Measurements from ENCODE around the gene CCKAR.
"Not testable (repeated sequence)": the region's sequence is repeated elsewhere in the genome, so short reads cannot be mapped to it uniquely, and the experiment has no call there.

CCKAR gene

GRCh38 chr4:26490111-26490959, at the start of gene CCKAR:
Gene CCKAR, minus strand, starts transcription at chr4:26490484. Its CDS starts 217 bp downstream, at chr4:26490267.
- DNase-seq = no peak

DNA sequence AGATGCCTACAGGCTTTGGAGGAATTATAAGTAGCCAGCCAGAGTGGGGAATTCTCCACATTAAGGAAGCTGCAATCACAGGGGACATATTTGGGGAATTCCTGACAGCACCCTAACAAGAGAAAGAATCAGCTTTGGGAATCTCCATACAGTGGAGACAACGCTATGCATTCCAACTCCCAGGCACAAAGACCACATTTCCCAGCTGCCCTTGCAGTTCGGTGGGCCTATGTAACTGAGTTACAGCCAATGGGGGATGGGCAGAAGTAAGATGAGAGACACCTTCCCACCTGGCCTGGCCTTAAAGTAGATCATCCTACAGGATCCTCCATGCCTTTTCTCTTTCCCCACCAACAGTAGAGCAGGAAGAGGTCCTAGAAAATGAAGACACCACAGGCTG, 43.4 kb upstream of the CCKAR start:
- DNase-seq = no peak

GRCh38 chr4:26531491-26532116, 41.3 kb upstream of the CCKAR start:
- no peak for DNase-seq

- DNase-seq = no peak
Measured at GRCh38 chr4:26530099-26530498, 39.8 kb upstream of the CCKAR start.

- no peak for DNase-seq
Measured at GRCh38 chr4:26529479-26529878, 39.2 kb upstream of the CCKAR start.

- no peak for DNase-seq
Measured at GRCh38 chr4:26525771-26526150, 35.5 kb upstream of the CCKAR start.

- no peak for DNase-seq
Measured at GRCh38 chr4:26525136-26525770, 35.0 kb upstream of the CCKAR start.

DNA sequence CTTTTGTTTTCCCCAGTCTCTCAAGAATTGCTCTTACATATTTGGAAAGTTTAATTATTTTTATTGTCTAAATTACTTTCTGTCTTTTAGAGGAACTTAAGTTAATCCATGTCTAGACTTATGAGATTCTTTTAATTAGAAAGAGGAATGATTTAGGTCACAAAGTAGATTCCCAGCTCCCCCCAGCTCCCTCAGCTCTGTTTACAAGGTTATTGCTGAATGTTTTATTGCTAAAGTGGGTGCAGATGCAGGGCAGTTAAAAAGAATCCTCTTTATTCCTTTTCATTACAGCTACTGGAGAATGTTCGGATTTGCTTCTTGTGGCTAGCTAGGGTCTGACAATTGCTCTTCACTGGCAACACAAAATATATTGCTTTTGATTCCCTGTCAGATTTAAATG, 33.7 kb upstream of the CCKAR start:
- DNase-seq = no peak

GRCh38 chr4:26522478-26522877, 32.2 kb upstream of the CCKAR start:
- DNase-seq = no peak

DNA sequence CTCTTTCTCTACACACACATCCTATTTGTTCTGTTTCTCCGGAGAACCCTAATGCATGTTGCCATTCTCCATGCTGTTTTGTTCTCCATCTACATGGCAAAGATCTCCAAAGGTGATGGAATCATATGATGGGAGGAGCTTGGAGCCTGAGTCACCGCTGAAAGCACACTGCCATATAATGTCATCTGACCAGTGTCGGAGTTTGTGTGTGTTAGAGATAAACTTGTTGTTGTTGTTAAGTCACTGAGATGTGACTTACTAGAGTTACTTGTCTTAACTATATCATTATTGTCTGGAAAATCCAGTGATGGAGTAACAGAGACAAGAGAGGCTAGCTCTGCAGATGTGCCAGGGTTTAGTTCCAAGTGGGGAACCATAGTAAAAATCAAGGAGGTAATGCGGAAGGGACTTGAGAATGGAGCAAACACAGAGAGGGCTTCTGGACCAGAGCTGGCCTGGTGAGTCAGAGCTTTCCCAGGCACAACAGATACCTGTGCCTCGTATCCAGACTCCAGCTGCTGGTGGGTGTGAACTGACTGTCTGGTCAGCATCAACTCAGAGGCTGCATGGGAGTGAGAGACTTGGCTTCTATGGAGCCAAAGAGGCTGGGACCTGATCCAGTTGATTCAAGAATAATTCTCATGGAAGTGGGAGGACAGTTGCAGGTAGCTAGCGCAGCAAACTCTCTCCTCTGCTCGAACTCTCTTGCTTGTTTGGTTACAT, 30.6 kb upstream of the CCKAR start:
- no peak for DNase-seq

- no peak for DNase-seq
Measured at GRCh38 chr4:26515936-26516335, 25.7 kb upstream of the CCKAR start.

GRCh38 chr4:26510334-26510964, 20.2 kb upstream of the CCKAR start:
- DNase-seq = no peak

DNA sequence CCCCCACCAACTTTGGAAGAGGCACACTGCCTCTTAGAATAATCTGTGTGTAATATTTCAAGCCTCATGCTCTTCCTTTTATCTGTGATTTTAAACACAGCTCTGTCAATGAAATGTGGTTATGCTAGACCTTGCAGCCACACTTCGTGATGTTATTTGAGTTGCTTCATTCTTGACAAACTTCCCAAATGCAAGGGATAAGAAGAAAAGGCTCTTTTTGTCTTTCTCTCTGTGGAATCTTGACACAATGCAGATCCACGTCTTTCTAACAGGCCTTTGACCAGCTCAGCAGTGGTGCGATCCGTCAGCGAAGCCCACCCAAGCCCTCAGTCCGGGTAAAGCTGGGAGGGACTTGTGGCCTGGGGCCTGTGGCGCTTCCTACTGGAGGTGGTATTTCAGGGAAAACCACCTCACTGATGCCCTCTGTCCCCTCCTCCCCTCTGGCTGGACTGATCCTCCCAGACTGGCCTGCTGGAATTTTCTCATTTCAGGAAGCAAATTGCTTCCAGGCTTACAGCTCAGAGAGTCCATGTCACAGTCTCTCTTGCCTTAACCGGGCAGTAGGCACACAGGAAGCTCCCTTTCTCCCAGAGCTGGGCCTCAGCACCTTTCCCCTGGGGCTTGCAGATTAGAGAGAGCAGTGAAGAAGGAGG, 19.5 kb upstream of the CCKAR start:
- DNase-seq = no peak

DNA sequence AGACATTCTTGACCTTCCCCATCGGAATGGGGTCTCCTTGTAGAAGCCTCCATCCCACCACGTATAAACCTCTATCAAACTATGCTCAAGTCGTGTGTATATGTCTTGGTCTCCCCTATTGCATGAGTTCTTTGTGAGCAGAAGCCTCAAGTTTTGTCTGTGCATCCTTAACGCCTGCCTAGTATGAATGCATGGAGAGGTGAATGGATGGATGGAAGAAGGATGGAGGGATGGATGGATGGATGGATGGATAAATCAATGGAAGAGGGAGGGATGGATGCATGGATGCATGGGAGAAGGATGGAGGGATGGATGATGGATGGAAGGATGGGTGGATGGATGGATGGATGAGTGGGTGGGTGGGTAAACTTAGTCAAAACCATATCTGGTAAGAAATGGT, 17.0 kb upstream of the CCKAR start:
- no peak for DNase-seq

- no peak for DNase-seq
Measured at GRCh38 chr4:26503844-26504243, 13.6 kb upstream of the CCKAR start.

- no peak for DNase-seq
Measured at GRCh38 chr4:26503427-26503826, 13.1 kb upstream of the CCKAR start.

DNA sequence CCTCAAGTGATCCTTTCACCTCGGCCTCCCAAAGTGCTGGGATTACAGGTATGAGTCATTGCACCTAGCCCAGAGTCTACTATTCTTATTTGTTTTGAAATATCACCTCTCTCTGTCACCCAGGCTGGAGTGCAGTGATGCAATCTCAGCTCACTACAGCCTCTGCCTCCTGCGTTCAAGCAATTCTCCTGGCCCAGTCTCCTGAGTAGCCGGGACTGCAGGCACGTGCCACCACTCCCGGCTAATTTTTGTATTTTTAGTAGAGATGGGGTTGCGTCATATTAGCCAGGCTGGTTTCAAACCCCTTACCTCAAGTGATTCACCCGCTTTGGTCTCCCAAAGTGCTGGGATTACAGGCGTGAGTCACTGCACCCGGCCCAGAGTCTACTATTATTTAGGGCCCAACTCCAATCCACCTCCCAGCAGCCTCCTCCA, 10.3 kb upstream of the CCKAR start:
- not testable (repeated sequence) for DNase-seq

DNA sequence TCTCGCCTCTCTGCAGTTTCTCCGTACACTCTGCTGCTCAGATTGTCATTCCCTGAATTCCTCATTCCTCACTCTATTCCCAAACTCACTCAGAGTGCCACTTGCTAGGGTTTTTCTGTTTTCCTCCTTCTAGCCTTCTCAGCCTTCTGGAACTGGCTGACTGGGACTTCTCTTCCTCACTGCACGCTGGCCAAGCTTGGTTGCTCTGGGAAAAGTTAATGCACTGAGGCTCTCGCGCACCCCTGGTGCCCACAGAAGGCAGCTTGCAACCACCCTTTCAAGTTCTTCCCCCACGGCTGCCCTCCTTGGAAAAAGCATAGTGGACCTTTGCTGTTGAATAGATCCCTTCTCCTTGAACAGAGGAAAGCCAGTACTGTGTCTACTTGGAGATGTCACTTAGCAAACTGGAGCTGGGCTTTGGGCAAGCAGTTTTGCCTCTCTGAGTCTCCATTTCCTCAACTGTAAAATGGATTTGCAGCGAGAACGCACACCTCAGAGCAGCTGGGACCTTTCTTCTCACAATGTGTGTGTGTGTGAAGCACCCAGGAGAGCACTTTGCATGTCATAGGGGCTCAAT, 6.0 kb upstream of the CCKAR start:
- DNase-seq = no peak

GRCh38 chr4:26493461-26493860, 3.2 kb upstream of the CCKAR start:
- DNase-seq = no peak

- DNase-seq = no peak
Measured at GRCh38 chr4:26491449-26492170, 1.3 kb upstream of the CCKAR start.

- no peak for DNase-seq
Measured at GRCh38 chr4:26490960-26491284, 638 bp upstream of the CCKAR start.

Measured in suppressor macrophage treated with lipopolysaccharide for 4 hours (primary cell).